GM12878 (cell line): Measurements from ENCODE around the gene MSANTD4. TPM values are rescaled to one million over a fixed set of nuclear protein-coding genes. Genes with fewer than 3 reads are reported as not detected.

Experiments
- ATAC-seq: fragments of 200-7000 bp; cut with Tn5 transposase; 3 replicates; pipeline ENCODE4 v1.9.1; 2020; ENCODE audit warnings: mild to moderate bottlenecking, moderate library complexity
- BruUV-seq: library from RNA; stranded (reverse); fragments of 400-500 nt; replicated peaks from 2 replicates; lab custom pipeline; 2021; lab: Mats Ljungman, UMichigan
- CTCF ChIA-PET: fragments of 300-600 bp; sonication (Branson Sonifier 250); formaldehyde crosslinking; extraction: SDS; loops from one replicate; lab custom pipeline; 2021; ENCODE audit warnings: inconsistent platforms; lab: Yijun Ruan, JAX
- POLR2A ChIA-PET: fragments of 350-600 bp; formaldehyde crosslinking; extraction: SDS; loops from one replicate; lab custom pipeline; 2021; ENCODE audit warnings: inconsistent platforms; lab: Charles Lee
- RAD21 ChIA-PET: fragments of 300-600 bp; sonication (Branson Sonifier 250); formaldehyde crosslinking; loops from one replicate; lab custom pipeline; 2023; ENCODE audit warnings: antibody characterized with exemption; ENCODE audit not compliant: unreplicated experiment; lab: Charles Lee
- SMC1A ChIA-PET: fragments of 300-600 bp; sonication (Branson Sonifier 250); formaldehyde crosslinking; loops from one replicate; lab custom pipeline; 2023; ENCODE audit not compliant: unreplicated experiment, uncharacterized antibody; lab: Charles Lee
- DNase-seq: peaks from one replicate; pipeline ENCODE4 v3.0.0-alpha.2; 2011; ENCODE audit warnings: low read depth, low spot score
- FAIRE-seq: peaks from 3 replicates; lab custom pipeline; 2011; peaks lifted over from hg19 to GRCh38; lab: Jason Lieb, UNC
- H2AFZ ChIP-seq: 2 replicates; pipeline ENCODE4 v1.6.0; 2011; ENCODE audit warnings: low read depth, low read length, control low read depth; ENCODE audit not compliant: control insufficient read depth
- H3K27ac ChIP-seq: 2 replicates; pipeline ENCODE4 v1.5.1; 2011; ENCODE audit warnings: control low read depth; ENCODE audit not compliant: control insufficient read depth, insufficient read depth
- H3K27me3 ChIP-seq, 2 experiments: replicated peaks in 1 of 2; 2 replicates each; pipeline versions ENCODE4 v1.6.0 to v1.6.1; 2011; ENCODE audit warnings: low read length in 1 of 2; ENCODE audit not compliant: control insufficient read depth in 2 of 2, insufficient read depth in 2 of 2
- H3K36me3 ChIP-seq, 2 experiments: 2 replicates each; pipeline ENCODE4 v1.5.1; 2011; ENCODE audit warnings: low read length in 1 of 2; ENCODE audit not compliant: control insufficient read depth in 2 of 2, insufficient read depth in 2 of 2
- H3K4me1 ChIP-seq: 2 replicates; pipeline ENCODE4 v1.6.1; 2011; ENCODE audit warnings: mild to moderate bottlenecking, low read length, moderate library complexity, mixed read lengths; ENCODE audit not compliant: control insufficient read depth, insufficient read depth
- H3K4me2 ChIP-seq: 2 replicates; pipeline ENCODE4 v1.6.0; 2011; ENCODE audit warnings: control low read depth; ENCODE audit not compliant: control insufficient read depth, insufficient read depth
- H3K4me3 ChIP-seq: fragments of 200-600 bp; sonication (generic); 2 replicates; pipeline ENCODE4 v1.5.1; 2016
- H3K79me2 ChIP-seq: 2 replicates; pipeline ENCODE4 v1.6.0; 2011; ENCODE audit warnings: low read length; ENCODE audit not compliant: control insufficient read depth, insufficient read depth
- H3K9ac ChIP-seq: 2 replicates; pipeline ENCODE4 v1.8.0; 2011; ENCODE audit warnings: low read length, control low read depth, mixed read lengths; ENCODE audit not compliant: control insufficient read depth, insufficient read depth
- H3K9me3 ChIP-seq: replicated peaks from 3 replicates; pipeline ENCODE4 v1.5.1; 2011; ENCODE audit warnings: mild to moderate bottlenecking, low read length; ENCODE audit not compliant: control insufficient read depth, insufficient read depth
- H4K20me1 ChIP-seq: 2 replicates; pipeline ENCODE4 v1.6.0; 2011; ENCODE audit not compliant: control insufficient read depth, insufficient read depth
- BMI1 ChIP-seq: fragments of 450-650 bp; IDR thresholded peaks from 2 replicates; pipeline ENCODE4 v1.6.1; 2016; ENCODE audit warnings: mild to moderate bottlenecking, moderate library complexity, borderline replicate concordance
- HDGF ChIP-seq: fragments of 450-650 bp; IDR thresholded peaks from 2 replicates; pipeline ENCODE4 v1.6.1; 2016; ENCODE audit warnings: antibody characterized with exemption
- NBN ChIP-seq: fragments of 450-650 bp; IDR thresholded peaks from 2 replicates; pipeline ENCODE4 v1.6.1; 2016
- POLR2AphosphoS2 ChIP-seq: IDR thresholded peaks from 2 replicates; pipeline ENCODE4 v1.6.1; 2011; ENCODE audit warnings: low read depth, mild to moderate bottlenecking, low read length, improper control_type of control experiment, moderate library complexity
- RELA ChIP-seq: fragments of 450-650 bp; IDR thresholded peaks from 2 replicates; pipeline ENCODE4 v1.8.0; 2014; ENCODE audit warnings: borderline replicate concordance; ENCODE audit not compliant: partially characterized antibody
- SMARCA5 ChIP-seq: fragments of 450-650 bp; IDR thresholded peaks from 2 replicates; pipeline ENCODE4 v1.6.1; 2017; ENCODE audit warnings: mild to moderate bottlenecking
- SUPT20H ChIP-seq: IDR thresholded peaks from 2 replicates; pipeline ENCODE4 v1.6.1; 2011; ENCODE audit warnings: low read depth, mild to moderate bottlenecking, low read length, moderate library complexity, borderline replicate concordance; ENCODE audit not compliant: control insufficient read depth
- TCF3 ChIP-seq: IDR thresholded peaks from 2 replicates; pipeline ENCODE4 v1.6.1; 2012; ENCODE audit warnings: low read depth, mild to moderate bottlenecking, low read length, borderline replicate concordance; ENCODE audit not compliant: insufficient read depth
- WGBS: methylation state at CpG from one replicate; pipeline ENCODE4 v1.1.6; 2016; ENCODE audit warnings: low lambda C conversion rate; ENCODE audit not compliant: insufficient replicate concordance, insufficient coverage; ENCODE audit errors: missing lambda C conversion rate; 5-methylcytosine and 5-hydroxymethylcytosine counted together
- in situ Hi-C: fragments of 300-500 bp; cut with MboI; formaldehyde crosslinking; loops from 9 replicates; pipeline ENCODE4 v1.14.3; 2018; ENCODE audit warnings: mixed read lengths
- intact Hi-C: fragments of 100-400 bp; cut with micrococcal nuclease; formaldehyde crosslinking; loops from one replicate; pipeline ENCODE4 v1.14.2; 2022; ENCODE audit not compliant: unreplicated experiment
- polyA plus RNA-seq, 11 experiments: library from polyadenylated mRNA; depleted of rRNA in 4 of 11; unstranded in 6 of 11; stranded (reverse) in 5 of 11; fragments of >200 nt; fragmentation: Nextera tagmentation in 4 of 11; fragmentation: Illumina TruSeq in 1 of 11; extraction: Ambion mirVana in 4 of 11; extraction: Trizol in 1 of 11; gene quantifications; 1 replicate in 1 of 11; 2 replicates in 10 of 11; pipeline versions ENCODE4 v1.2.1 to v1.2.3, GENCODE V29; 2011 to 2016; ENCODE audit warnings: inconsistent platforms in 2 of 11, missing spikeins in 2 of 11, low read depth in 1 of 11
- total RNA-seq, 4 experiments: library from RNA; depleted of rRNA in 3 of 4; stranded (reverse); fragments of >200 nt in 3 of 4; fragmentation: Illumina TruSeq in 1 of 4; extraction: Trizol in 1 of 4; gene quantifications; 2 replicates each; pipeline versions ENCODE4 v1.2.1 to v1.2.3, GENCODE V29; 2013 to 2021
- TF ChIP-seq, protein P1 (sequence below): IDR thresholded peaks from 2 replicates; pipeline ENCODE4 v1.6.1; 2012; ENCODE audit warnings: low read depth, low read length, improper control_type of control experiment
- TF ChIP-seq, protein P2 (sequence below): IDR thresholded peaks from 2 replicates; pipeline ENCODE4 v1.6.1; 2012; ENCODE audit warnings: improper control_type of control experiment, low read depth, low read length; ENCODE audit not compliant: insufficient replicate concordance

Gene MSANTD4
- total and polyA plus RNA-seq, 10 of the 15 experiments (the other 5 are each of a cell fraction or from before 2014, with no cell fraction given) = 8.7 to 23.9 (median 16.0) TPM

DNA sequence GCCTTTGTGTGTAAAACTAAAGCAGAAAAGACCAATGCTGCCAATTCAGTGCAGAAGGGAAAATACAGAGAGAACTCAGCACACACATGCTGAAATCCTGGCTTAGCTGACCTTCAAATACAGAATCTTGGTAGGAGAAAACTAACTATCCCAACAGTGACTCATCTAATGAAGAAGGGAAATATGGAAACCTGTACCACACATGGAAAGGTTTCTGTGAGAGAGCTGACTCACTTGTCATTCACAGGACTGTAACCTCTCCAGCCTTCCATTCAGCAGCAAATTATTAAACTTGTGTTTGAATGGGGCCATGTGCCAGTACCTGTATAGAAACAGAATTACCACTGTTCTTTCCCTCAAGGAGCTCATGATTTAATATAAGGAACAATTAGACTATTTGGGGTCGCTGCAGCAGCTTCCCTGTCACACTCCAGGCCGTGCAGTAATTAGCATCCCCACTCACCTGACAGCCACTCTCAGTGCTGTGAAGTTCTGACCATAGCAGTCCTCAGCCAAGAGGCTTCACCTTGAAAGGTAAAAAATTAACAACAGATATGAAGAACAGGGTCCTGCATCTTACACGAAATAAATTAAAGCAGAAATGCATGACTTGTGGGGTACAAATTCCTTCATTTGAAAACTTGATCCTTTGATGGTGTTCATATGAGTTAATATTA is 53.9 kb downstream of the MSANTD4 start (continued):
- TF ChIP-seq POLR2AphosphoS2 (no peak), BMI1 (no peak), HDGF (no peak)
- TF ChIP-seq, protein P1, sequence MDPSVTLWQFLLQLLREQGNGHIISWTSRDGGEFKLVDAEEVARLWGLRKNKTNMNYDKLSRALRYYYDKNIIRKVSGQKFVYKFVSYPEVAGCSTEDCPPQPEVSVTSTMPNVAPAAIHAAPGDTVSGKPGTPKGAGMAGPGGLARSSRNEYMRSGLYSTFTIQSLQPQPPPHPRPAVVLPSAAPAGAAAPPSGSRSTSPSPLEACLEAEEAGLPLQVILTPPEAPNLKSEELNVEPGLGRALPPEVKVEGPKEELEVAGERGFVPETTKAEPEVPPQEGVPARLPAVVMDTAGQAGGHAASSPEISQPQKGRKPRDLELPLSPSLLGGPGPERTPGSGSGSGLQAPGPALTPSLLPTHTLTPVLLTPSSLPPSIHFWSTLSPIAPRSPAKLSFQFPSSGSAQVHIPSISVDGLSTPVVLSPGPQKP = no peak
- TF ChIP-seq, all 136 proteins: peak for 0

DNA sequence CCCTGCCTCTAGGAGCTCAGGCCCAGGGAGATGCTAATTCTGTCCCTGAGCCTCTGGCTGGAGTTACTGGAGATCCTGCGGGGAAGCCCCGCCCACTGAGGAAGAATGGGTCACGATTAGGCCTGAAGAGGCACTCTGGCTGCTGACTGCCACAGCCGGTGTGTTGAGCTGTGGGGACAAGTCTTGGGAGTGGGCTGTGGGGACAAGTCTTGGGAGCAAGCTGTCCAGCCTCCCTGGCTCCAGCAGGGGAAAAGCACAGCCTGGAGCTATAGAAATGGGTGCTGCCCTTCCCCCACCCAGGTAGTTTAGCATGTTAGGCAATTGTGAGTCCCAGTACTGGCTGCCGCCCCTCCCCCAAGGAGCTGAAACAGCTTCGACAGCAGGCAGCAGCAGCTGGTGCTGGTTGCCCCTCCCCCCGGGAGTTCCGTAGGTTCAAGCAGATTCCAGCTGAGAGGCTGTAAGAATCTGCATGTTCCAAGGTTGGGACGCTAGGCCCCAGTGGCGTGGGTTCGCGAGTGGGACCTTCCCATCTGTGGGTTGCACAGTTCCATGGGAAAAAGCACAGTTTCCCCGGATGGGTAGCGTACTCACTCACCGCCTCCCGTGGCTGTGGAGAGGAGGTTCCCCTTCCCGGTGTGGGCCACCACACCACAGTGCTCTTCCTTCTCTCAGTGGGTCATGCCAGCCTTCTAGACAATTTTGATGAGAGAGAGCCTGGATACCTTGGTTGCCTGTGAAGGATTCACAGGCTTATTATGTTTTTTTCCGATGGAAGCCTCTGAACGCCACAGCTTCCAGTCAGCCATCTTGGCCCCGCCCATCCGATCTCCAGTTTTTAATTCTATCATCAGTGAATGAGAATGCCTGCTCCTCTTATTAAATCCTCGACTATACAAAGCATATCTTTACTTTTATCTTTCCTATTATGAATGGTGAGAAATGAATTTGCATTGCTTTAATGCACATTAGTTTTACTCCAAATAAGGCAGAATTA is 61.5 kb downstream of the MSANTD4 start:
- Histone ChIP-seq H3K36me3 (no peaks in the 10 kb centered on the region), H3K4me3 (no peak overlapping the region), H3K9ac (no peak overlapping the region), H3K27ac (no peak overlapping the region), H3K79me2 (no peaks in the 10 kb centered on the region), H3K4me1 (no peaks in the 10 kb centered on the region), H3K4me2 (no peak overlapping the region), H3K27me3 (no peaks in the 10 kb centered on the region), H3K9me3 (no peaks in the 10 kb centered on the region), H4K20me1 (no peaks in the 10 kb centered on the region), H2AFZ (no peak overlapping the region)
- in situ Hi-C loops = no loop called here
- WGBS = 74% methylated on average over 21 of the region's 22 CpGs
- no peak for DNase-seq
- FAIRE-seq = no peak
- ChIA-PET POLR2A (no interaction called here), RAD21 (no interaction called here), CTCF (no interaction called here), SMC1A (no interaction called here)
- no TSS peak for BruUV-seq
- ATAC-seq = no peak
- intact Hi-C loops = no loop called here
- TF ChIP-seq SMARCA5 (no peak), RELA (no peak), NBN (no peak), SUPT20H (no peak), TCF3 (no peak)
- TF ChIP-seq, protein P2, sequence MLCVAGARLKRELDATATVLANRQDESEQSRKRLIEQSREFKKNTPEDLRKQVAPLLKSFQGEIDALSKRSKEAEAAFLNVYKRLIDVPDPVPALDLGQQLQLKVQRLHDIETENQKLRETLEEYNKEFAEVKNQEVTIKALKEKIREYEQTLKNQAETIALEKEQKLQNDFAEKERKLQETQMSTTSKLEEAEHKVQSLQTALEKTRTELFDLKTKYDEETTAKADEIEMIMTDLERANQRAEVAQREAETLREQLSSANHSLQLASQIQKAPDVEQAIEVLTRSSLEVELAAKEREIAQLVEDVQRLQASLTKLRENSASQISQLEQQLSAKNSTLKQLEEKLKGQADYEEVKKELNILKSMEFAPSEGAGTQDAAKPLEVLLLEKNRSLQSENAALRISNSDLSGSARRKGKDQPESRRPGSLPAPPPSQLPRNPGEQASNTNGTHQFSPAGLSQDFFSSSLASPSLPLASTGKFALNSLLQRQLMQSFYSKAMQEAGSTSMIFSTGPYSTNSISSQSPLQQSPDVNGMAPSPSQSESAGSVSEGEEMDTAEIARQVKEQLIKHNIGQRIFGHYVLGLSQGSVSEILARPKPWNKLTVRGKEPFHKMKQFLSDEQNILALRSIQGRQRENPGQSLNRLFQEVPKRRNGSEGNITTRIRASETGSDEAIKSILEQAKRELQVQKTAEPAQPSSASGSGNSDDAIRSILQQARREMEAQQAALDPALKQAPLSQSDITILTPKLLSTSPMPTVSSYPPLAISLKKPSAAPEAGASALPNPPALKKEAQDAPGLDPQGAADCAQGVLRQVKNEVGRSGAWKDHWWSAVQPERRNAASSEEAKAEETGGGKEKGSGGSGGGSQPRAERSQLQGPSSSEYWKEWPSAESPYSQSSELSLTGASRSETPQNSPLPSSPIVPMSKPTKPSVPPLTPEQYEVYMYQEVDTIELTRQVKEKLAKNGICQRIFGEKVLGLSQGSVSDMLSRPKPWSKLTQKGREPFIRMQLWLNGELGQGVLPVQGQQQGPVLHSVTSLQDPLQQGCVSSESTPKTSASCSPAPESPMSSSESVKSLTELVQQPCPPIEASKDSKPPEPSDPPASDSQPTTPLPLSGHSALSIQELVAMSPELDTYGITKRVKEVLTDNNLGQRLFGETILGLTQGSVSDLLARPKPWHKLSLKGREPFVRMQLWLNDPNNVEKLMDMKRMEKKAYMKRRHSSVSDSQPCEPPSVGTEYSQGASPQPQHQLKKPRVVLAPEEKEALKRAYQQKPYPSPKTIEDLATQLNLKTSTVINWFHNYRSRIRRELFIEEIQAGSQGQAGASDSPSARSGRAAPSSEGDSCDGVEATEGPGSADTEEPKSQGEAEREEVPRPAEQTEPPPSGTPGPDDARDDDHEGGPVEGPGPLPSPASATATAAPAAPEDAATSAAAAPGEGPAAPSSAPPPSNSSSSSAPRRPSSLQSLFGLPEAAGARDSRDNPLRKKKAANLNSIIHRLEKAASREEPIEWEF = no peak
